NCI-H2196 treated with DMSO at 0.1 percent for 48 hours (cell line): ENCODE measurements around the gene CNST.
"Not testable (repeated sequence)": the region's sequence is repeated elsewhere in the genome, so short reads cannot be mapped to it uniquely, and the experiment has no call there.

Source experiments
- DNase-seq: peaks from one replicate; lab custom pipeline; 2025; ENCODE audit not compliant: unreplicated experiment; lab: John Stamatoyannopoulos, UW

The CNST gene

GRCh38 chr1:246705368-246705767 lies 139.1 kb downstream of the CNST start:
- DNase-seq: no peak

- no peak for DNase-seq
Measured at GRCh38 chr1:246708166-246708565, 141.9 kb downstream of the CNST start.

DNA sequence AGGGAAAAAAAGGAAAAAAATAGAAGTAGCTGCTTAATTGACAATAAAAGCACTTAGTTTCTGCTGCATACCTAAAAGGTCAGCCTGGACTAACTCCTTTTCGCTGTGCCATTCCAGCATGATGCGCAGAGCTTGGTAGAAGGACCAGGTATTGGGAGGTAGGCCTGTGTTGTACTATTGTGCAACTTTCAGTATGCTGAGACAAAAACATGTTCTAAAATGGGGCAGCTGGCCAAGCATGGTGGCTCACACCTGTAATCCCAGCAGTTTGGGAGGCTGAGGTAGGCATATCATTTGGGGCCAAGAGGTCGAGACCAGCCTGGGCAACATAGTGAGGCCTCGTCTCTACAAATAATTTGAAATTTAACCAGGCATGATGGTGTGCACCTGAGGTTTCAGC lies 142.9 kb downstream of the CNST start:
- DNase-seq: no peak

GRCh38 chr1:246709835-246710234 lies 143.6 kb downstream of the CNST start:
- DNase-seq: no peak

DNA sequence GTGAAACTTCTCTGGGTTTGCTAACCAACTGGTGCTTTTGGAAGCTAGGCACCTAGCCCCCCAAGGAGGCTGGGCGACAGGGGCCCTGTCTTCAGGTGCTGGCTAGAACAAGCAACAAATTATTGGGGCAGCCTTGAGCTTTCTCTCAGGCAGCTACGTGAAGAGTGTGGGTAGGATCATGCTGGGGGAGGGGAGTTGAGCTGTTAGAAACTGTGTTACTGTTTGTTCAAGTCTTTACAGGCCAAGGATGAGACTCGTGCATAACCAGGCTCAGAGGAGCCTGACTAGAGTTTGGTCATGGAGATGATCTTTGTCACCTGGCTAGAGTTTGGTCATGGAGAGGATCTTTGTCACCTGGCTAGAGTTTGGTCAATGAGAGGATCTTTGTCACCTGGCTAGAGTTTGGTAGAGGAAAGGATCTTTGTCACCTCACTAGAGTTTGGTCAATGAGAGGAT lies 145.3 kb downstream of the CNST start:
- no peak for DNase-seq

GRCh38 chr1:246712428-246712827 lies 146.2 kb downstream of the CNST start:
- not testable (repeated sequence) for DNase-seq
